HG03342 (cell line): ENCODE data around the gene CENPQ.
A peak's percentile ranks its signal among the peaks of the same experiment; 100 is the strongest.

Source experiments
- ATAC-seq: cut with Tn5 transposase; IDR thresholded peaks from one replicate; pipeline ENCODE4 v1.9.1; 2021; ENCODE audit warnings: mild to moderate bottlenecking, moderate library complexity; ENCODE audit not compliant: unreplicated experiment

Gene CENPQ

DNA sequence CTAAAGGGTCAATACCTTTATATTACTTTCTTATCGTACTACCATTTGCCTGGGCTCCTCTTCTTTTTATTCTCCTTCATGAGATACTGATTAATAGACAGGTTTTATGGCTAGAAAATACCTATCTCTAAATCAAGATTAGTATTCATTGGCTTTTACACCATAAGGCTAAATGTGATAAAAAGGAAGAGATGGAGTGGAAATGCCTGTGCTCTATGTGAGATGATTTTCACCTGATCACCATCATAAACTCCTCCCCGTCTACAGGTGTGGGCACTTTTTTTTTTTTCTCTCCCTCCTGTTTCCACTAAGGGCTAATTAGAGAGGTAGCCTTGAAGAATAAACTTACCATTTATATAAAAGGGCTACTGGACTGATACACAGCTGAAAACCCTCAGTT is 36.5 kb downstream of the CENPQ start, which contains the start of gene GLYATL3:
TSS of gene GLYATL3 (plus strand) at position 301 of the 400 bp plus-strand sequence. CDS start 12,068 bp downstream, outside the sequence.
- no peak for ATAC-seq

DNA sequence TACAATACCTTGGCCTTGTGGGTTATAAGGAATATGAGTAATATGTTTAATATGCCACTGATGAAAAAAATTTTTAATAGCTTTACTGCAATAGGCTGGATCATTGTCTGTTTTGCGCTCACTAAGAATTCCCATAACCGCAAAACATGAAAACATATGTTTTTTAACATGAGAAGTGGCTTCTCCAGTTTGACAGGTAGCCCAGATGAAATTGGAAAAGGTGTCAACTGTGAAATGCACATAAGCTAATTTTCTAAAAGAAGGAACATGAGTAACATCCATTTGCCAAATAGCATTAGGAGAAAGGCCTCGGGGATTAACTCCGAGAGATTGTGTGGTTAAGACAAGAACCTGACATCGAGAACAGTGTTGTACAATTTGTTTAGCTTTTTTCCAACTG is 41.5 kb downstream of the CENPQ start:
- ATAC-seq, result no peak

DNA sequence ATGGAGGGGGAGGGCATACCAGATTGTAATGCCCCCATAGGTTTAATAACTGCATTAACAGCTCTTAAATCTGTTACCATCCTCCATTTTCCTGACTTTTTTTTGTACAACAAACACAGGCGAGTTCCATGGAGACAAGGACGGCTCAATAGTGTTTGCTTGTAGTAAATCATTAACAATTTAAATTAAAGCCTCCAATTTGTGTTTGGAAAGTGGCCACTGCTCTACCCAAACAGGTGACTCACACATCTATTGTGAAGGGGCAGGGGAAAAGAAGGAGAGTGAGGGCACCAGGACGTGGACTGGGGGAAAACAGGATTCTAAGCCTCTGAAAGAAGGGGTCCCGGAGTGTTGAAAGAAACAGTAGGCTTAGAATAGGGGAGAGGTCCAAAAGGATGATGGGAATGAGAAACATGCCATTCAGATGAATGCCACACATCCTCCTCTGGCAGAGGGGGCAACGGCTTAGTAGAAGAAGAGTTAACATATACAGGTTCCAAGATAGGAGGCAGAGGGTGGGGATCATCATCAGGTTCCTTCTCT is 43.5 kb downstream of the CENPQ start:
- ATAC-seq, result no peak

DNA sequence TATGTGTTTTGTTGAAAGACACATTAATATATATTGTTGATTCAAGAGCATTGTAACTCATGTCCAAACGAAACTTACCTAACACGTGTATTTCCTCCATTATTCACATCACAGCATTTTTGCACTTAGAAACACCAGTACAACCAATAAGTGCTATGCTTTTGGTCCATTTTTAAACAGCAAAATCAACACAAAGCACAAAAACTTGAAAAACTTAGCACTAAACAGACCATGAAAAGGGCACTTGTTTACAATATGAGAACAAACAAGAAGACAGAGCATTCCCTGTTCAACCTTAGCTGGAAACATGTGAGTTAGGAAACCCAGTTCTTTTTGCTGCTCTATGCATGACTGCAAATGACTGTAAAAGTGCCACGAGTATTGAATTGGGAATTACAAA is 46.2 kb downstream of the CENPQ start:
- no peak for ATAC-seq

DNA sequence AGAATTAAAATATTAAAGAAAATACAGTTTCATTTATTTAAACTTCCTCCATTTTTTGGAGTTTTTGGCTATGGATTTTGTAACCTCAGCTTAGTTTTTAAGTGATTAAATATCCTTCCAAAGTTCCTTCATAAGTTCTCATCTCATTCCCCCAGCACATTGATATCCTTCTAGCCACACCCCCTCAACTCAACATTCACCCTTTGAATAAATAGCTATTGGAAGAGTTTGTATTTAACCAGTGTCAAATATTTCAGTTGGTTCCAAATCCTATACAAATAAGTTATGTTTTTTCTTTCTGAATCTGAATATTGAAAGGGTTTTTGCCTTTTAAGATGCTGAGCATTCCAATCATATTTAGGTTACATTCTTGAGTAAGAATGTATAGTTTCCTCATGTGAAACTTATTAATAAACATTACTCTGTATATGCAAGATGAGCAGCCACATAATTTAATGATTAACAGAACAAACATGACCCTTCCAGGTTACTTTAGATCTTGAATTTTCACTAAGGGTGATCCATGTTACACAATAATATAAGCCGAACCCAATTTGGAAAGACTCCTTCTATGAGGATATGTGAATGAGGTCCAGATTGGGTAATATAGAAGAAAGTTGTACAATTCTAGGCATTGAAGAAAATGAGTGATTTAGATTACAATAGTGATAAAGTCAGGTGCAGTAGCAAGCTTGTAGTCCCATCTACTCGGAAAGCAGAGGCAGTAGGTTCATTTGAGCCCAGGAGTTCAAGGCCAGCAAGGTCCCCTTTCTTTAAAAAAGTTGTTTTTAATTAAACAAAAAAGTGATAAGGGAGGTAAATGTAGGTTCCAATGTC is 50.2 kb downstream of the CENPQ start:
- no peak for ATAC-seq

DNA sequence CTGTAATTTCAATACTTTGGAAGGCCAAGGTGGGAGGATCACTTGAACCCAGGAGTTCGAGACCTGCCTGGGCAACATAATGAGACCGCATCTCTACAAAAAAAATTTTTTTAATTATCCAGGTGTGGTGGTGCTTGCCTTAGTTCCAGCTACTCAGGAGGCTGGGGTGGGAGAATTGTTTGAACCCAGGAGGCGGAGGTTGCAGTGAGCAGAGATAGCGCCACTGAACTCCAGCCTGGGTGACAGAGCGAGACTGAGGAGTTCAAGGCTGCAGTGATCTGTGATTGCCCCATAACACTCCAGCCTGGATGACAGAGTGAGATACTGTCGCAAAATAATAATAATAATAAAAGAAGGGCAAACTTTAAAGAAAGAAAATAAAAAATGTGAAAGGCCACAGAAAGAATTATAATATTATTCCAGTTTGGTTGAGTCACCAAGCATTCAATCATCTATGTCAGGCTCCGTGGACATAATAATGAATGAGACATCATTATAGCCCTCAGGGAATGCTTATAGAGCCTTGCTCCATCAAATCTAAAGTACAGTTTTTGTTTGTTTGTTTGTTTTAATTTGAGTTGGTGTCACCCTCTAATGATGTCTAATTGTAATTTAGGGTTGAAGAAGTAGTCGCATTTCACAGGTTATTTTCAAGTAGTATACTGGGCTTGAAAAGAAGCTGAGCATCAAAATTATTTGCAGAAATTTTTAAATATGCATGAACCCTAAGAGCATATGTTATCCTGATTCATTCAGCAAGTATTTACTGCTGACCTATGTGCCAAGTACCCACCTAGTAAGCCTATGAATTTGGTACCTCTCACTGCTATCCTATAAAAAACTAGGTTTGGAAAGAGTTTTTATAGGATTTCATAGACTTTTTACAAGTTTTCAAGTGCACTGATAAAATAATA is 51.7 kb downstream of the CENPQ start:
- ATAC-seq, result no peak

DNA sequence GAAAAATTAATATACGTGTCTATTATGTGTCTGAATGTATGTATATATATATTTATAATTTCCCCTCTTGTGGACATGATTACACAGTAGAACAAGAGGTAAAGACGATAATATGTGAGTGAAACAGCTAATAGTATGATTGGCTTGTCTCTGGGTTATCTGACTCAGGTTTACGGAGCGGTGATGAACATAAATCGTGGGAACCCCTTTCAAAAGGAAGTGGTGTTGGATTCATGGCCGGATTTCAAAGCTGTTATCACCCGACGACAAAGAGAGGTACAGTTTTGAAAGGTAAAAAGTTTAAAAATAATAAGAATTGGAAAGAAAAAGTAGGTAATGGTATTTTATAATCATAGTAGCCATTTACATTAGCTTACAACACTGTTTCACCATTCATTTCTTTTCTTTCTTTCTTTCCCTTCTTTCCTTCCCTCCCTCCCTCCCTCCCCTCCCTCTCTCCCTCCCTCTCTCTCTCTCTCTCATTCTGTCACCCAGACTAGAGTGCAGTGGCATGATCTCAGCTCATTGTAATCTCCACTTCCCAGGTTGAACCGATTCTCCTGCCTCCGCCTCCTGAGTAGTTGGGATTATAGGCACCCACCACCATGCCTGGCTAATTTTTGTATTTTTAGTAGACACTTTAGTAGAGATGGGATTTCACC is 52.4 kb downstream of the CENPQ start:
- ATAC-seq, result no peak

DNA sequence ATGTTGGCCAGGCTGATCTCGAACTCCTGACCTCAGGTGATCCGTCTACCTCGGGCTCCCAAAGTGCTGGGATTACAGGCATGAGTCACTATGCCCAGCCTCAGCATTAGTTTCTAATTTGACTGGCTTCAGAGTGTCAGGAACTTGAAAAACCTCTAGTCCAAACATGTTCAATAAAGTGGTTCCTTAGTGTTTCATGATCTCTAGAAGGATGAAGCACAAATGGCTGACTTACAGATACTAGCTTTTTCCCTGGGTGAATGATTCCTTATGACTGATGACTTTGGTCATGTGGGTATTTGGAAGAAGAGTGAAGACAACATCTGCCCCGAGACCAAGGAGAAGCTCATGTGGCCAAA is 53.0 kb downstream of the CENPQ start:
- no peak for ATAC-seq

DNA sequence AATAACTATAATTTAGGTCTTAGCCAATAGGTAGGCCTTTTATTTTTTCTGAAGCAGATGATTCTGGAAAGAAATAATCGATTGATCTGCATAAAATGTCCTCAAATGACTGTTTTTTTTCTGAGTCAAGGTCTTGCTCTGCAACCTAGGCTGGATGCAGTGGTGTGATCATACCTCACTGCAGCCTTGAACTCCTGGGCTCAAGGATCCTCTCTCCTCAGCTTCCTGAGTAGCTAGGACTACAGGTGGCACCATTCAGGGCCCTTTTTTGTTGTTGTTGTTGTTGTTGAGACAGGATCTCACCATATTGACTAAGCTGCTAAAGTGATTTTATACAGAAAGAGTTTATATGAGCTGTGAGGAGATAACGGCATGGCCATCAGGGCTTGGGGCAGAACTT is 54.7 kb downstream of the CENPQ start:
- ATAC-seq, result no peak

DNA sequence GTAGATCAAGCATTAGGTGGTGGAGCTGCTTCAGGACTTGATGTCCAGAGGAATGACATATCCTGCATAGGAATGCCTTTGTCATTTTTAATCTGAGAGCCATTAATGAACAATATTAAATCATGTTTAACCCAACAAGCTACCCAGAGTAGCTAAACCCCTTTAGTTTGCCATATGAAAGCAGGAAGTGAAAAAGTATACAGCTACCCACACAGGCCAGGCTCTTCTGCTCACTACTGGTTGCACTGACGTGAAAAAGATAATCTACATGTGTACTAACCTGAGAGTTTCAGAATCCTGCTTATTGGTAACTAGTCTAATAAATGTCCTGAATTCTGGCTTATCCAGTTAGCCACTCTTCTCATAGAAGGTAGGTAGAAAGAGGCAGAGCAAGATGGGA is 56.5 kb downstream of the CENPQ start:
- ATAC-seq, result peak; percentile 66

DNA sequence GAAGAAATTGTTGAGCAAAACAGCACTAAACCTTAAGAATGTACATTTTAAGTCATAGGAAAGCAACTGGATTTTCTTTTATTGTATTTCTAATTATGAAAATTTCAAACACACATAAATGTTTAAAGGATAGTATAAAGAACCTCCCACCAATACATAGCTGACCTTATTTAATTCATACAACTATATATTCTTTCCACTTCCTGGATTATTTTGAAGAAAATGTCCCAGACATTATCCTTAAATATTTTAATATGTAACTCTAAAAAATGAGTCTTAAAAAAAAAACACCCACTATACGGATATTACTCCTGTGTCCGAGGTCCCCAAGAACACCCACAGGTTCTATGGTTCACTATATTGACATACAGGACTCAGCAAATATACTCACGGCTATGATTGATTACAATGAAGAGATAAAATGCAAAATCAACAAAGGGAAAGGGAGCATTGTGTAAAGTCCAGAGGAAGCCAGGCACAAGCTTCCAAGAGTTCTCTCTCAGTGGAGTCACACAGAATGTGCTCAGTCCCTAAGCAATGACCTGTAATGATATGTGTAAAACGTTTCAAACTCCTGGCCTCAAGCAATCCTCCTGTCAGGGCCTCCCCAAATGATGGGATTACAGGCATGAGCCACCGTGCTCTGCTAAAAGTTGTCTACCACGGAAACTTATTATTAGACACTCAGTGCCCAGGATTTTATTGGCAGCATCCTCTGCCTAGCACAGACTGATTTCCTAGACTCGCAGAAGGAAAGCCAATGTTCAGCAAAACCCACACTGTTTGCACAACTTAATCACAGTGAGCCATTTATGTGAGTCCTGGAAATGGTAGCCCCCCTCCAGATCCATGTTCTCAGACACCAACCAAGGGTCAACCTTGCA is 59.8 kb downstream of the CENPQ start:
- no peak for ATAC-seq

DNA sequence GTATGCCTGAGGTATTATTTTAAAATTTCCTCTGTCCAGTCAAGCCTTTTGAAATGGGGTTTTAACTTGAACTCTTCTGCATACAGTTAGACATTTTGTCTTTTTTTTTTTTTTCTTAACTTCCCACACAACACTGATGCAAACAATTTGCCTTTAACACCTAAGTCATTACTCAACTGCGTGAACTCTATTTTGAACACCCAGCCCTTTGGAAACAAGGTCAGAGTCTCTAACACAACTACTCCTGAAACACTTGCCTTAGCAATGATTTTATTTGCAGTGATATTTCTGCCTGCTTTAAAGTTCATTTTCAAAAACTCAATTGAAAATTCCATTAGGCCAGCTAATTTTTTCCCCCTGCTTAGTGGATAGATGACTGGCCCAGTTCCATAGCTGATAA is 60.7 kb downstream of the CENPQ start:
- ATAC-seq, result no peak

DNA sequence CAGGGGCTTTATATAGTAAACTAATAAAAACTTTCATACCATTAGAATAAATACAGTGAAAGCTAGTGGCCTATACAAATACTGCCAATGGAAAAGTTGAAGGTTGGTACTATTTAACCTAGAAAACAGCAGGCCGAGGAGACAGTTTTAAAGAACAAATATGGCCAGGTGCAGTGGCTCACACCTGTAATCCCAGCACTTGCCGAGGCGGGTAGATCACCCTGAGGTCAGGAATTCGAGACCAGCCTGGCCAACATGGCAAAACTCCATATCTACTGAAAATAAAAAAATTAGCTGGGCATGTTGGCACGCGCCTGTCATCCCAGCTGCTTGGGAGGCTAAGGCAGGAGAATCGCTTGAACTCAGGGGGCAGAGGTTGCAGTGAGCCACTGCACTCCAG is 61.4 kb downstream of the CENPQ start:
- no peak for ATAC-seq

DNA sequence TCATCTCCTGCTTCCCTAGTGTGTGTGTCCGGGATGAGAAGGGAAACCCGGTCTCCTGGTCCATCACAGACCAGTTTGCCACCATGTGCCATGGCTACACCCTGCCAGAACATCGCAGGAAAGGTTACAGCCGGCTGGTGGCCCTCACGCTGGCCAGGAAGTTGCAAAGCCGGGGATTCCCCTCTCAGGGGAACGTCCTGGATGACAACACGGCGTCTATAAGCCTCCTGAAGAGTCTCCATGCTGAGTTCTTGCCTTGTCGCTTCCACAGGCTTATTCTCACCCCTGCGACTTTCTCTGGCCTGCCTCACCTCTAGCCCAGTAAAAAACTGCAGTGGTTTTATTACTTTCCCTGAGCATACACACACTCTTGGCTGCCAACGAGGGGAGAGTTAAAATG is 63.4 kb downstream of the CENPQ start:
- ATAC-seq, result no peak

DNA sequence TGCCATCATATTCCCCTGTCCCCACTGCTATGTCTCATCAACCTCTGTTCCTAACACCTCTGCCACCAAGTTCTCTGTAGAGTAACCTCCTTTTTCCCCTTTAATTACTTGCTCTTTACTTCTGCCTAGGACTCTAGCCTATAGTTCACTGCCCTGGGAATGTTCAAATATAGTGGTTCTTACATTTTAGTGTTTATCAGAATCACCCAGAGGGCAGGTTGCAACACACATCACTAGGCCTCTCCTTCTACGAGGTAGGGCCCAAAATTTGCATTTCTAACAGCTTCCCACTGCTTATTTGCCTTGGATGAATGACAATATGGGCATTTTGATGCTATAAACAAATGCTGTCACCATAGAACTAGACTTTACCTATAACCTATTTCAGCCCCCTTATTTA is 64.2 kb downstream of the CENPQ start:
- ATAC-seq, result no peak

DNA sequence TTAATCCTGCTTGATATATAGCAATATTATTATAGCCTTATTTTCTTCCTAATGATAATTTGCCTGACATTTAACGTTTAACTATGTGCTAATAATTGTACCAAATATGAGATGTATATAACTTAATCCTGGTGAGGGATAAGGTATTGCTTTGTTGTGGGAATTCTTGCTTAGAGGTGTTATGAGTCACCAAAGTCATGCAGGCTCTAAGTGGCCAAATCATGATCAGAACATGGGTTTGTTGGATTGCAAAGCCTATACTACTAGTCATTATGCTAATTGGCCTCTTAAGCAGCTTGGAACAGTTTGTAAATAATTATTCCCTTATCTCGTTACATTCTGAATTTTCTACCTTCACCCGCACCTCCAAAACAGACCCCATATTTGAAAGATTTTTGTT is 65.4 kb downstream of the CENPQ start:
- ATAC-seq, result no peak

DNA sequence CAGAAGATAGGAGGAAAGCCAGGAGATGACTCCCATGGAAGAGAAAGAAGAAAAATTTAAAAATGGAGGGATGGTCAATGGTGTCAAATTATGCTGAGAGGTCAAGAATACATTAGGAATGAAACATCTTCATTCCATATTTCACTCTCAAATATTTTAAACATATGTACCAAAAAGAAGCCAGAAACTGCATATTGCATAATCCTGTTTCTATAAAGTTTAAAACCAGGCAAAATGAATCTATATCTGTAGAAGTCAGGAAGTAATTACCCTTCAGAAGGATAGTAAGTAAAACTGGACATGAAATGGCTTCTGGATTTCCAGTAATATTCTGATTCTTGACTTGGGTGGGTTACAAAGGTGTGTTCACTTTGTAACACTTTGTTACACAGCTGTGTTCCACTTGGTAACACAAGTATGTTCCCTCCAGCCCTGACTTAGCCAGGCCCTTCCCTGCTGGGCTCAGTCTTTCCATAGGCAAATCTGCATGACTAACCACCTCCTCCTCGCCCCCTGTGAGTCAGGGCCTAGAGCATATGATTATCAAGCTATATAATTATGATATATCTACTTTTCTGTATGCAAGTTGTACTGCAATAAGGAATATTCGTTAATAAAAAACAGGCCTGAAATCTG is 67.1 kb downstream of the CENPQ start:
- ATAC-seq, result no peak

DNA sequence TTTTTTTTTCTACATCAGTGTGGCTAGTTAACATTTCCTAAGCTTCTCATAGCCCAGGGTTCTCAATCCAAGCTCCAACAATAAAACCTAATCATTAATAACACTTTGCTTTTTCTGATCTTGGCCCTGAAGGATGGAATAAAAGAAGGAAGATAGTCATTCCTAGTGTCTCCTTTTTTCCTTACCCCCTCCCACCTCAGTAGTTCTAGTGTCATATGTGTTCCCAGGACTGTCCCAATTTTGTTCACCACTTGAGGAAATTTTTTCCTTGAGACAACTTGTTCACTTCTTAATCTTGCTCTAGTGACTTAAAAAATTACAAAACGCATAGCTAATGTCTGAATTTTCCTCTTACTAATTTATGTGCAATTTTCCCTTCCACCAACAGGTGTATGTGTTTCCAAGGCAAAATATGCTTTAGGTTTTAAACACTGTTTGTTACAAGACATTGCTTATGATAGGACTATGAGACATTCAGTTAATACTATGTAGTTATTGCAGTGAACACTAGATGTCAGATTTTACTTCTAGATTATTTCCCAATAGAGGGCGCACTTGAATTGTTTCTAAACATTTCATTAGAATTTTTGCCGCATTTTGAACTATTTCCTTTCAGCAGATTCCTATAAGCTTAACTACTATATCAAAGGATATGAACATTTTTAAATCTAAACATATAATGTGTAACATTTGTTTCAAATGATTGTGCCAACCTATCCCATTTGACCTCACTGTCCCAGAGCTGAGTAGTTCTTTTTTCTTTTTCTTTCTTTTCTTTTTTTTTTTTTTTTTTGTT is 68.8 kb downstream of the CENPQ start:
- ATAC-seq, result peak; percentile 93

DNA sequence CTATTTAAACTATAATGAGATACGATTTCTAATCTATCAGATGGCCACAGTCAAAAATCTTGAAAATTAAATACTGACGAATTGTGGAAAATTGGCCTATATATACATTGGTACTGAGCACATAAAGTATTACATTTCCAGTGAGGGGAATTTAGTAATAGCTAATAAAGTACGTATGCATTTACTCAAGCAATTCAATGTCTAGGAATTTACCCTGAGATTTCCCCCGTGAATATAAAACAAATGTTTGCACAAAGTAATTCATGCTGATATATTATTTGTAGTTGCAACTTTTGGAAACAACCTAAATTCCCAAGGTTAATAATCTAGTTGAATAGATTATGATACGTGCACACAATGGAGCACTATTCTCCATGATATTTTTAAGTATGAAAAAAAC is 72.6 kb downstream of the CENPQ start:
- ATAC-seq, result no peak
